Testis (tissue), 2 donors: ENCODE data around the gene CPN1.
"Not testable (repeated sequence)": the region's sequence is repeated elsewhere in the genome, so short reads cannot be mapped to it uniquely, and the experiment has no call there.

Source experiments
- POLR2A ChIP-seq: fragments of 450-650 bp; IDR thresholded peaks from one replicate; pipeline ENCODE4 v1.6.1; 2017; ENCODE audit warnings: antibody characterized with exemption, mild to moderate bottlenecking, moderate library complexity
- TF ChIP-seq, protein P1 (sequence below), 3 experiments: fragments of 450-650 bp in 2 of 3; fragments of 200-600 bp in 1 of 3; sonication (generic) in 1 of 3; IDR thresholded peaks; one replicate each; pipeline ENCODE4 v1.5.1; 2016 to 2019; ENCODE audit warnings: antibody characterized with exemption in 3 of 3, mild to moderate bottlenecking in 2 of 3, moderate library complexity in 1 of 3

- TF ChIP-seq, protein P1, sequence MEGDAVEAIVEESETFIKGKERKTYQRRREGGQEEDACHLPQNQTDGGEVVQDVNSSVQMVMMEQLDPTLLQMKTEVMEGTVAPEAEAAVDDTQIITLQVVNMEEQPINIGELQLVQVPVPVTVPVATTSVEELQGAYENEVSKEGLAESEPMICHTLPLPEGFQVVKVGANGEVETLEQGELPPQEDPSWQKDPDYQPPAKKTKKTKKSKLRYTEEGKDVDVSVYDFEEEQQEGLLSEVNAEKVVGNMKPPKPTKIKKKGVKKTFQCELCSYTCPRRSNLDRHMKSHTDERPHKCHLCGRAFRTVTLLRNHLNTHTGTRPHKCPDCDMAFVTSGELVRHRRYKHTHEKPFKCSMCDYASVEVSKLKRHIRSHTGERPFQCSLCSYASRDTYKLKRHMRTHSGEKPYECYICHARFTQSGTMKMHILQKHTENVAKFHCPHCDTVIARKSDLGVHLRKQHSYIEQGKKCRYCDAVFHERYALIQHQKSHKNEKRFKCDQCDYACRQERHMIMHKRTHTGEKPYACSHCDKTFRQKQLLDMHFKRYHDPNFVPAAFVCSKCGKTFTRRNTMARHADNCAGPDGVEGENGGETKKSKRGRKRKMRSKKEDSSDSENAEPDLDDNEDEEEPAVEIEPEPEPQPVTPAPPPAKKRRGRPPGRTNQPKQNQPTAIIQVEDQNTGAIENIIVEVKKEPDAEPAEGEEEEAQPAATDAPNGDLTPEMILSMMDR (IDR thresholded peaks at IDR 0.05) = not testable (repeated sequence)
- not testable (repeated sequence) for TF ChIP-seq POLR2A
Measured at GRCh38 chr10:100082276-100082675, 607 bp upstream of the CPN1 start.
